Measurements from ENCODE around the gene DHX34.

- TF ChIP-seq CTCF (IDR thresholded peaks at IDR 0.05; ENCODE audit: low read length) (no peak), EZH2 (IDR thresholded peaks at IDR 0.05; ENCODE audit: borderline replicate concordance, low read length) (no peak)
Measured at GRCh38 chr19:47413941-47414340, 64.8 kb downstream of the DHX34 start.

All from OCI-LY1 (cell line).